ENCODE results near the gene PRELP. TPM values are rescaled to one million over a fixed set of nuclear protein-coding genes. Genes with fewer than 3 reads are reported as not detected.
A peak's percentile ranks its signal among the peaks of the same experiment; 100 is the strongest.

Gene PRELP
- total RNA-seq, 3 donors from 2014 or later: 27.4 to 132 (median 42.0) TPM

DNA sequence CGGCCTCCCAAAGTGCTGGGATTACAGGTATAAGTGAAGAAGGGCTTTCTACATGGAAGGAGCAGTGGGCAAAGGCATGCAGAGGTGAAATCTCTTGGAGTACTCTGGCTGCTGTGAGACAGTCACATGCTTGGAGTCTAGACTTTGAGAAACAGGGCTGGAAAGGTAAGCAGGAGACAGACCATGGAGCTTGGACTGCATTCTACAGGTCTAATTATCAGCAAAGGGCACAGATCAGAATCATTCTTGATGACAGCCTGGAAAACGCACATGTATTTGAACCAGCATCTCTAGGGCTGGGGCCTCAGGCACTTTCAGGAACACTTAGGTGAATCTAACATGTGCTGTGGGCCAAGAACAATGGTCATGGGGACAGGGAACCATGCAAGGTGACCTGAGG lies 7.3 kb upstream of the PRELP start:
- intact Hi-C loops (cut with DNase I; ENCODE audit: low total_unique reads): no loop called here
- peaks cover 15 to 35% of the 10 kb centered on the region in 2 donors for H3K4me1 ChIP-seq
- H3K27ac ChIP-seq: peak overlapping the region in 1 of 2 donors; percentile 40

DNA sequence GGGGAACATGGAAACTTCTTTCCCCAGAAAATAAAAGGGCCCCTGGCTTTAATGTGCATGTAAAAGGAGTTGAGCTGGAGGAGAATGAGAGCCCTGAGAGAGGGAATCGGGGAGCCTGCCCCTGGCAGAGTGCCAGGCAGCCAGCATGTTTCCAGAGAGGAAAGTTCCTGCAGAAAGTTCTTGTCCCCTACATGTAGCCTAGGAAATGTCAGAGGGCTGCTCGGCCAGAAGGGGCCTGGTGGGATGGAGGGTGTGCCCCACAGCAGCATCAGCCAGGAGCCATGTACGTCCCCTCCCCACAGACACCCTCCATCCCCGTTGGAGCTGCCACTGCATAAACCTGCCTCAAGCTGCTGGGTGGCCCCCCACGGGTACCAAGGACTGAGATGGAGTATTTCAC lies 5.4 kb upstream of the PRELP start:
- Histone ChIP-seq H3K4me1 (peaks cover 8 to 28% of the 10 kb centered on the region in 2 donors), H3K9me3 (no peaks in the 10 kb centered on the region), H3K27me3 (no peaks in the 10 kb centered on the region), H3K36me3 (no peaks in the 10 kb centered on the region), H3K27ac (no peak overlapping the region), H3K4me3 (no peak overlapping the region)
- DNase-seq (ENCODE audit: low spot score in 2 of 2): no peak
- TF ChIP-seq, protein P1, sequence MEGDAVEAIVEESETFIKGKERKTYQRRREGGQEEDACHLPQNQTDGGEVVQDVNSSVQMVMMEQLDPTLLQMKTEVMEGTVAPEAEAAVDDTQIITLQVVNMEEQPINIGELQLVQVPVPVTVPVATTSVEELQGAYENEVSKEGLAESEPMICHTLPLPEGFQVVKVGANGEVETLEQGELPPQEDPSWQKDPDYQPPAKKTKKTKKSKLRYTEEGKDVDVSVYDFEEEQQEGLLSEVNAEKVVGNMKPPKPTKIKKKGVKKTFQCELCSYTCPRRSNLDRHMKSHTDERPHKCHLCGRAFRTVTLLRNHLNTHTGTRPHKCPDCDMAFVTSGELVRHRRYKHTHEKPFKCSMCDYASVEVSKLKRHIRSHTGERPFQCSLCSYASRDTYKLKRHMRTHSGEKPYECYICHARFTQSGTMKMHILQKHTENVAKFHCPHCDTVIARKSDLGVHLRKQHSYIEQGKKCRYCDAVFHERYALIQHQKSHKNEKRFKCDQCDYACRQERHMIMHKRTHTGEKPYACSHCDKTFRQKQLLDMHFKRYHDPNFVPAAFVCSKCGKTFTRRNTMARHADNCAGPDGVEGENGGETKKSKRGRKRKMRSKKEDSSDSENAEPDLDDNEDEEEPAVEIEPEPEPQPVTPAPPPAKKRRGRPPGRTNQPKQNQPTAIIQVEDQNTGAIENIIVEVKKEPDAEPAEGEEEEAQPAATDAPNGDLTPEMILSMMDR (IDR thresholded peaks at IDR 0.05): no peak
- TF ChIP-seq POLR2AphosphoS5 (IDR thresholded peaks at IDR 0.05) (no peak), POLR2A (IDR thresholded peaks at IDR 0.05) (no peak)
- intact Hi-C loops (cut with DNase I; ENCODE audit: low total_unique reads): no loop called here

More for the DNA sequence above, 7.3 kb upstream of the PRELP start:
- no peak for TF ChIP-seq POLR2AphosphoS5 (IDR thresholded peaks at IDR 0.05)
- TF ChIP-seq POLR2A (IDR thresholded peaks at IDR 0.05): no peak
- TF ChIP-seq, protein P1 (IDR thresholded peaks at IDR 0.05): no peak
- H3K27me3 ChIP-seq: no peaks in the 10 kb centered on the region
- no peaks in the 10 kb centered on the region for H3K9me3 ChIP-seq
- H3K36me3 ChIP-seq: no peaks in the 10 kb centered on the region
- DNase-seq (ENCODE audit: low spot score in 2 of 2): no peak
- H3K4me3 ChIP-seq: no peak overlapping the region

GRCh38 chr1:203471841-203472240 lies 3.8 kb upstream of the PRELP start:
- no peaks in the 10 kb centered on the region for H3K27me3 ChIP-seq
- H3K4me1 ChIP-seq: peaks cover 3 to 14% of the 10 kb centered on the region in 2 donors
- H3K36me3 ChIP-seq: no peaks in the 10 kb centered on the region
- DNase-seq (ENCODE audit: low spot score in 2 of 2): no peak
- intact Hi-C loops (cut with DNase I; ENCODE audit: low total_unique reads): no loop called here
- TF ChIP-seq POLR2AphosphoS5 (IDR thresholded peaks at IDR 0.05): no peak
- TF ChIP-seq, protein P1 (IDR thresholded peaks at IDR 0.05): no peak
- TF ChIP-seq POLR2A (IDR thresholded peaks at IDR 0.05): no peak
- no peaks in the 10 kb centered on the region for H3K9me3 ChIP-seq
- peak overlapping the region in 1 of 2 donors; percentile 43 for H3K27ac ChIP-seq
- no peak overlapping the region for H3K4me3 ChIP-seq

GRCh38 chr1:203473281-203473680 lies 2.3 kb upstream of the PRELP start:
- H3K4me1 ChIP-seq: peaks cover 3 to 6% of the 10 kb centered on the region in 2 donors
- H3K27ac ChIP-seq: peak overlapping the region; percentile 12 to 38
- no peaks in the 10 kb centered on the region for H3K36me3 ChIP-seq
- no peak for DNase-seq (ENCODE audit: low spot score in 2 of 2)
- H3K27me3 ChIP-seq: no peaks in the 10 kb centered on the region
- intact Hi-C loops (cut with DNase I; ENCODE audit: low total_unique reads): no loop called here
- TF ChIP-seq POLR2AphosphoS5 (IDR thresholded peaks at IDR 0.05) (no peak), POLR2A (IDR thresholded peaks at IDR 0.05) (no peak)
- TF ChIP-seq, protein P1 (IDR thresholded peaks at IDR 0.05): no peak
- no peaks in the 10 kb centered on the region for H3K9me3 ChIP-seq
- H3K4me3 ChIP-seq: no peak overlapping the region

GRCh38 chr1:203473781-203474305 lies 1.8 kb upstream of the PRELP start:
- intact Hi-C loops (cut with DNase I; ENCODE audit: low total_unique reads): no loop called here
- Histone ChIP-seq H3K4me1 (peaks cover 3 to 6% of the 10 kb centered on the region in 2 donors), H3K4me3 (no peak overlapping the region), H3K36me3 (no peaks in the 10 kb centered on the region), H3K27ac (peak overlapping the region; percentile 12 to 88), H3K9me3 (no peaks in the 10 kb centered on the region), H3K27me3 (no peaks in the 10 kb centered on the region)
- DNase-seq (ENCODE audit: low spot score in 2 of 2): no peak
- TF ChIP-seq POLR2AphosphoS5 (IDR thresholded peaks at IDR 0.05) (no peak), POLR2A (IDR thresholded peaks at IDR 0.05) (no peak)
- TF ChIP-seq, protein P1 (IDR thresholded peaks at IDR 0.05): no peak

All from breast epithelium (tissue), 4 donors.